ENCODE measurements around the gene ACP5. TPM values are rescaled to one million over a fixed set of nuclear protein-coding genes. Genes with fewer than 3 reads are reported as not detected.
"Not testable (repeated sequence)": the region's sequence is repeated elsewhere in the genome, so short reads cannot be mapped to it uniquely, and the experiment has no call there.

Gene ACP5
- total RNA-seq, result 2.3 TPM
- long read RNA-seq, partial matches to known transcripts, result 2 of 4 reads
- long read RNA-seq, other reads (novel, unspliced or antisense), result 0 of 4 reads

DNA sequence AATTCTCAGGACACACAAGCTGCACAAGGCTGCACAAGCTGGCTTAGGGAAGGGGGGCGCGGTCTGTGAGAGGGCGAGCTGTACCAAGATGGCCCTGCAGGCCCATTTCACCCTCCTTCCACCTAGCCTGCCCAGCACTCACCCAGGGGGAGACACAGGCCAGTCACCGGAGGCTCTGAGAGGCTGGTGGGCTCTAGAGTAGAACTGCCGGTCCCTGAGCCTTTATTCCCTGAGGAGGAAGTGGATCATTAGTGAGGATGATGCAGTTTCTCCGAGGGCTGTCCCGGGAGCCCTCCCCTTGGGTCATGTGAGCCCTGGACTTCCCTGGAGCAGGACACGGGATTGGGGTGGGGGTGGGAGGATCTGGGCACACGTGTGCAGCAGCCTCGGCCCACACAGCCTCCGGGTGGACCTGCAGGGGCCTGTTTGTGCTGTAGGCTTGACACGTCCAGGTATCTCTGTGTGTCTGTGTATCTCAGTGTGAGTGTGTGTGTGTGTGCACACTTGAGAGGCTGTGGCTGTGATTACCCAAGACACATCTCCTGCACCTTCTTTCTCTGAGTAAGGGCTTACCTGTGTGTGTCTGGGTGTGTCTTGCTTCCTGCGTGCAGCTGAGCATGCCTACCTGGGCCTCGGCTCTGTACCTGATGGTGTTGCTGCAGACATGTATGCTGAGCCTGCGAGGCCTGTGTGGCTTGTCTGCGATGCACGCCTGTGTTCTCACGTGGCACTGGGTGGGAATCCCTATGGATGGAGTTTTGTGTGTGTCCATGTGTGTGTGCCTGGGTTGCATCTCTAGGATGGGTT, at the start of gene ACP5:
Gene ACP5, minus strand, starts transcription at position 195 of the 807 bp plus-strand sequence. CDS start 328 bp downstream, outside the sequence.
- ATAC-seq (no peak), DNase-seq (ENCODE audit: missing footprints) (no peak)
- intact Hi-C loops (cut with DNase I), result no loop called here

DNA sequence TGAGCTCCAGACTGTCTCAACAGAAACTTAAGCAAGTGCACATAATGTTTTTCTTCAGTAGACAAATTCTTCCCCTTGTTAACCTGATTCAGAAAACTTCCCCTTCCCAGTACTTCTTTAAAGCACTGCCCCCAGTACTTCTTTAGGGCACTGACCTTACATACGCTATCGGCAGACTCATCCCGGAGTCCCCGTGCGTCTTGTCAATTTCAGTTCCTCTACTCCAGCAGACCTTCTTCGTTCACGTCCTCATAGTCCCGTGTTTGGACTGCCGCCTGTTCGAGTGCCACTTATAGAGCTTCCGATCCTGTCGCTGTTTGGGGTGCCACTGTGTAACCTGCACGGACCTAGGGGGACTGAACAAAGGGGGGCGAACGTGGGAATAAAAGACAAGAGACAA, 48.8 kb upstream of the ACP5 start:
- DNase-seq (ENCODE audit: missing footprints) (no peak), ATAC-seq (no peak)
- intact Hi-C loops (cut with DNase I), result no loop called here

DNA sequence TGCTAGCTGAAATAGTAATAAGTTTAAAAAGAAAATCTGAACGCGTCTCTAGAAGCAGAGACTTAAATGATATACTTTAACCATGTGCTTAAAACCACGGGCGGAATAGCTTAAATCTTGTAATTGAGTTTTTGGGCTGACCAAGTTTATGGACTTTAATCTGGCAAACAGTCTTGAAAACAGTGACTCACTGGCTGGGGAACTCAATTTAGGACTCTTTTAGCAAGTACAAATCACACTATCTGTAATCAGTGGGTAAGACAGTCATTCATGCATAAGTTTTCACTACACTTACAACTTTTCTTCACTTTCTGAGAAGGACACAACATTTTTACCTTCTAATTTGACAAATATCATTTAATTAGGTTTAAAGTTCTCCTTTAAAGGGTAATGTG, 46.6 kb upstream of the ACP5 start:
- intact Hi-C loops (cut with DNase I), result no loop called here
- no peak for DNase-seq (ENCODE audit: missing footprints)
- no peak for ATAC-seq

DNA sequence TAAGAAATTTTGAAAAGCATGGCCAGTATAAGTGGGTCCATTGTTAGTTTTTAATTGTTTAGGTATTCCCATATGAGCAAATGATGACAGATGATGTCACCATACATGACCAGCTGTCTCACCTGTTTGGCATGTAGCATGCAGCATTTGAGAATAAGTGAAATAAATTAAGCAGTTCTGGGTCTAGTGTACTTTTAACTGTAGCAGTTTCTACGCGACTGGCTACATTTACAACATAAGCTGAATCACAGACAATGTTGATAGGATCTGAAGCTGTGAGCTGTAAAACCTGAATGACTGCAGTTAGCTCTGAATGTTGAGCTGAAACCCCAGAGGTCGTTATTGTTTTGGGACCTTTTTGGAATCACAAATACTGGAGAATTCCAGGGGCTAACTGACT, 45.0 kb upstream of the ACP5 start:
- intact Hi-C loops (cut with DNase I); ATAC-seq; DNase-seq (ENCODE audit: missing footprints): not testable (repeated sequence)

DNA sequence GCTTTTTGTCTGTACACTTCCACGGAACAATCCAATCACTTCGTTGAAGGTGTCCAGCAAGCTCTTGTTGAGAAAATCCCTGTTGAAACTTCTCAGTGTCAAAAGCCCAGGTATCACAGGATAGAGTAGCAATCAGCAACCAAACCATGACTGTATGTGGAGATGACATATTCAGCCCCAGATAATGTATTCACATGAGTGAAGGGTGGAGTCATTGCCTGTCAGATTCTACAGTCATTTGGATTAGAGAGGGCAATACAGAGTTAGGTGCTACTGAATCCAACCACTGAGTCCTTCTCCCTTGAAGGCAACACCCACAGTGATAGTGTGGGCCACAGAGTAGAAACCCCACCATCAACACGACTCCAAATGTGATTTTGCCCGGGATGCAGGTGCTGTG, 43.1 kb upstream of the ACP5 start:
- ATAC-seq (no peak), DNase-seq (ENCODE audit: missing footprints) (no peak)
- intact Hi-C loops (cut with DNase I), result no loop called here

GRCh38 chr19:11617180-11618062, 40.0 kb upstream of the ACP5 start:
- intact Hi-C loops (cut with DNase I), result no loop called here
- no peak for ATAC-seq
- no peak for DNase-seq (ENCODE audit: missing footprints)

DNA sequence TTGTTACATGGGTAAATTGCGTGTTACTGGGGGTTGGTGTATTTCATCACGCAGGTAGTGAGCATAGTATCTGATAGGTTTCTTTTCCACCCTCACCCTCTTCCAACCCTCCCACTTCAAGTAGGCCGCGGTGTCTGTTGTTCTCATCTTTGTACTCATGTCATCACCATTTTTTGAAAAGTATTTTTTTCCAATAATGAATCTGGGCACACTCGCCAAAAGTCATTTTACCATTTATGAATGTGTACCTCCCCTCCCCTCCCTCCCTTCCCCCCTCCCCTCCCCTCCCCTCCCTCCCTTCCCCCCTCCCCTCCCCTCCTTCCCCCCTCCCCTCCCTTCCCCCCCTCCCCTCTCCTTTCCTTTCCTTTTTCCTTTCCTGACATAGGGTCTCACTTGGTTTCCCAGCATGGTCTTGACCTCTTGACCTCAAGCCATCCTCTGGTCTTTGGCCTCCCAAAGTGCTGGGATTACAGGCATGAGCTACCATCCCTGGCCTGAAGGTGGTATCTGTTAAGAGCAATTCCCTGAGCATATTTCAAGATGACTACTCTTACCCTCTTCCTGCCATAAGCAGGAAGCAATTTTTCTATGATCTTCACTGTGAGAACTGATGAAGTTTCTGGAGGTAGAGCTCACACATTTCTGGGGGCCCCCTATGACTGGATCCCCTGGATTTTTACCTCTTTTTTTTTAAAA, 35.5 kb upstream of the ACP5 start:
- DNase-seq (ENCODE audit: missing footprints) (no peak), ATAC-seq (no peak)
- intact Hi-C loops (cut with DNase I), result no loop called here

- intact Hi-C loops (cut with DNase I), result no loop called here
- ATAC-seq (no peak), DNase-seq (ENCODE audit: missing footprints) (no peak)
Observed at GRCh38 chr19:11611730-11612129, 34.3 kb upstream of the ACP5 start.

DNA sequence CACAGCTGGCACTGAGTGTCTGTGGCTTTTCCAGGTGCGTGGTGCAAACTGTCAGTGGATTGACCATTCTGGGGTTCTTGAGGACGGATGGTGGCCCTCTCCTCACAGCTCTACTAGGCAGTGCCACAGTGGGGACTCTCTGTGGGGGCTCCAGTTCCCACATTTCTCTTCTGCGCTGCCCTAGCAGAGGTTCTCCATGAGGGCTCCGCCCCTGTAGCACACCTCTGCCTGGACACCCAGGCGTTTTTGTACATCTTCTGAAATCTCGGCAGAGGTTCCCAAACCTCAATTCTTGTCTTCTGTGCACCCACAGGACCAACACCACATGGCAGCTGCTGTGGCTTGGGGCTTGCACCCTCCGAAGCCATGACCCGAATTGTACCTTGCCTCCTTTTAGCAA, 29.0 kb upstream of the ACP5 start:
- intact Hi-C loops (cut with DNase I), result no loop called here
- no peak for ATAC-seq
- DNase-seq (ENCODE audit: missing footprints), result no peak

- intact Hi-C loops (cut with DNase I); DNase-seq (ENCODE audit: missing footprints); ATAC-seq: not testable (repeated sequence)
Observed at GRCh38 chr19:11599704-11600103, 22.3 kb upstream of the ACP5 start.

DNA sequence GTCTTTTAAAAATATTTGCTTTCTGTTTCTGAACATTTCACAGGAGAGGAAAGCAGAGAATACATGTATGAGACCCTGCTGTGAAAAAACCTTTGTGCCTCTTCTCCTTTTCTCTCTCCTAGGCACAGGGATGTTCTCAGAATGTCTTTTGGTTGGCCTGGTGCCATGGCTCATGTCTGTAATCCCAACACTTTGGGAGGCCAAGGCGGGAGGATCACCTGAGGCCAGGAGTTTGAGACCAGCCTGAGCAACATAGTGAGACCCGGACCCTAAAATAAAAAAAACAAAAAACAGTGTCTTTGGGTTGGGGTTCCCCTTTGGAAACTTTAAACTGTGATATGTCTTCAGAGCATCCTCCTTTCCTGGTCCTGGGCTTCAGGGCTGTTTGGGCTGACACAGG, 21.3 kb upstream of the ACP5 start:
- DNase-seq (ENCODE audit: missing footprints) (no peak), ATAC-seq (no peak)
- intact Hi-C loops (cut with DNase I), result no loop called here

DNA sequence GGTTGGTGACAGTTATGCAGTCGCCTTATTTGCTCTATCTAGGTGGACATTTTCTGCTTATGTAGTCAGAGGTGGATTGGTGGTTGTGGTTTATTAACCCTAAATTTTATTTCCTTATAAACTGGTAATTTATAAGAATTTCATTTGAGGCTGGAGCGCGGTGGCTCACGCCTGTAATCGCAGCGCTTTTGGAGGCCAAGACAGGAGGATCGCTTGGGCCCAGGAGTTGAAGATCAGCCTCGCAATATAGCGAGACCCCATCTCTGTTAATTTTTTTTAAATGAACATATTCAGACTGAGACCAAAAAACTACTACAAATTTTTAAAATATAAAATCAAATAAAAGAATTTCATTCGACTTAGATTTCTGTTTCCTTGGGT, 20.6 kb upstream of the ACP5 start:
- DNase-seq (ENCODE audit: missing footprints) (no peak), ATAC-seq (no peak)
- intact Hi-C loops (cut with DNase I), result no loop called here

GRCh38 chr19:11597202-11598102, 20.0 kb upstream of the ACP5 start, which contains the start of gene ZNF627:
Gene ZNF627 (plus strand): TSS chr19:11597483. CDS start chr19:11597628, 145 bp downstream.
- intact Hi-C loops (cut with DNase I), result no loop called here
- DNase-seq (ENCODE audit: missing footprints) (peak; percentile 99), ATAC-seq (peak; percentile 100)

DNA sequence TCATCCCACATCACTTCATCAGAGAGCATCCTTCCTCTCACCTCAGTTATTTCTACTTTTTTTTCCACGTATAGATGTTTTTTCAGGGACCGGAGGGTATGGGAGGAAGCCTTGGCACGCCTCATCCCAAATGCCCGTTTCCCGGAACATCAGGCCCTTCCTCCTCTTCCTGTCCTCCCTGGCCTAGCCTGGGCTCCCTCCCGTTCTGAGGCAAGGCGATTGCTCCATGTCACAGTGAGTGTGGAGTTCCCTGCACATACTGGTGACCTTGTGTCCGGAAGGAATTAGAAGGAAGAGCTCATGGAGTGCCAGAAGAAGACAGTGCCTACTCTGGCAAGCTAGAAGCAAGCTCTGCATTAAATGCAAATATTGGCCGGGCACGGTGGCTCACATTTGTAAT, 18.7 kb upstream of the ACP5 start:
- ATAC-seq (no peak), DNase-seq (ENCODE audit: missing footprints) (no peak)
- intact Hi-C loops (cut with DNase I), result no loop called here

- ATAC-seq, result no peak
- no peak for DNase-seq (ENCODE audit: missing footprints)
- intact Hi-C loops (cut with DNase I), result no loop called here
Observed at GRCh38 chr19:11594084-11594483, 16.6 kb upstream of the ACP5 start.

GRCh38 chr19:11587975-11588631, 10.7 kb upstream of the ACP5 start:
- DNase-seq (ENCODE audit: missing footprints) (no peak), ATAC-seq (no peak)
- intact Hi-C loops (cut with DNase I), result loop anchor here (2.0 to 5.0 kb wide), 3 partner anchors 29 to 296 kb away; partner anchors contain the start of gene ELOF1

GRCh38 chr19:11587302-11587974, 10.0 kb upstream of the ACP5 start:
- intact Hi-C loops (cut with DNase I), result loop anchor here (2.0 to 5.0 kb wide), 3 partner anchors 29 to 295 kb away; partner anchors contain the start of gene ELOF1
- ATAC-seq, result peak; percentile 89
- peak; percentile 85 for DNase-seq (ENCODE audit: missing footprints)
